HEK293 (cell line): ENCODE data around the gene CNTNAP5.

Experiments used
- CTCF ChIA-PET: fragments of 350-600 bp; formaldehyde crosslinking; extraction: SDS; loops from one replicate; lab custom pipeline; 2021; ENCODE audit warnings: antibody characterized with exemption; lab: Yijun Ruan, JAX
- POLR2A ChIA-PET: fragments of 300-600 bp; formaldehyde crosslinking; extraction: SDS; loops from one replicate; lab custom pipeline; 2020; ENCODE audit warnings: antibody characterized with exemption, inconsistent platforms; lab: Yijun Ruan, JAX
- H3K27ac ChIP-seq: fragments of 200-500 bp; sonication (Bioruptor generic); 2 replicates; pipeline ENCODE4 v1.5.1; 2014; ENCODE audit warnings: low read depth, low read length, control low read depth, inconsistent platforms; ENCODE audit errors: extremely low read depth
- H3K36me3 ChIP-seq, 2 experiments: fragments of 200-500 bp in 1 of 2; sonication (Bioruptor generic) in 1 of 2; 1 replicate in 1 of 2; 2 replicates in 1 of 2; pipeline ENCODE4 v1.5.1; 2014 to 2017; ENCODE audit warnings: inconsistent platforms in 2 of 2, low read length in 2 of 2; ENCODE audit not compliant: control insufficient read depth in 2 of 2, insufficient read depth in 1 of 2
- H3K4me1 ChIP-seq: fragments of 200-500 bp; sonication (Bioruptor generic); 2 replicates; pipeline ENCODE4 v1.5.1; 2014; ENCODE audit warnings: mild to moderate bottlenecking, low read length, inconsistent platforms; ENCODE audit not compliant: control insufficient read depth, insufficient read depth
- H3K4me3 ChIP-seq: 2 replicates; pipeline ENCODE4 v1.5.1; 2011; ENCODE audit warnings: low read depth, mild to moderate bottlenecking, control low read depth, low read length, moderate library complexity
- H3K9me3 ChIP-seq: fragments of 200-500 bp; sonication (Bioruptor generic); 2 replicates; pipeline ENCODE4 v1.5.1; 2014; ENCODE audit warnings: low read depth, low read length, inconsistent platforms; ENCODE audit not compliant: control insufficient read depth, insufficient read depth
- HOXA7 ChIP-seq: sonication (generic); formaldehyde crosslinking; IDR thresholded peaks from 2 replicates; pipeline ENCODE4 v1.8.1; 2022; ENCODE audit warnings: missing genetic modification reagents, borderline replicate concordance
- IKZF3 ChIP-seq: fragments of 450-650 bp; IDR thresholded peaks from 2 replicates; pipeline ENCODE4 v1.5.0; 2018; ENCODE audit warnings: missing biosample characterization, mild to moderate bottlenecking, missing genetic modification characterization, moderate library complexity
- SETDB1 ChIP-seq: IDR thresholded peaks from one replicate; pipeline ENCODE4 v1.6.1; 2017; ENCODE audit warnings: mild to moderate bottlenecking, low read length, moderate library complexity, mixed read lengths; ENCODE audit not compliant: insufficient read length
- TRIM28 ChIP-seq: IDR thresholded peaks from 2 replicates; pipeline ENCODE4 v1.6.1; 2011; ENCODE audit warnings: low read length, control low read depth, borderline replicate concordance
- WT1 ChIP-seq: fragments of 450-650 bp; formaldehyde crosslinking; IDR thresholded peaks from 2 replicates; pipeline ENCODE4 v1.5.1; 2016; ENCODE audit warnings: missing biosample characterization, missing genetic modification characterization
- ZBTB1 ChIP-seq: fragments of 450-650 bp; formaldehyde crosslinking; IDR thresholded peaks from 2 replicates; pipeline ENCODE4 v1.5.1; 2016; ENCODE audit warnings: missing biosample characterization, missing genetic modification characterization
- ZBTB20 ChIP-seq: fragments of 450-650 bp; formaldehyde crosslinking; IDR thresholded peaks from 2 replicates; pipeline ENCODE4 v1.5.1; 2016; ENCODE audit warnings: missing biosample characterization, missing genetic modification characterization
- ZFP3 ChIP-seq: fragments of 450-650 bp; formaldehyde crosslinking; IDR thresholded peaks from 2 replicates; pipeline ENCODE4 v1.5.1; 2016; ENCODE audit warnings: low read depth, missing biosample characterization, missing genetic modification characterization
- ZNF112 ChIP-seq: fragments of 450-650 bp; formaldehyde crosslinking; IDR thresholded peaks from 2 replicates; pipeline ENCODE4 v1.5.0; 2017; ENCODE audit warnings: missing biosample characterization, missing genetic modification characterization
- ZNF138 ChIP-seq: fragments of 450-650 bp; formaldehyde crosslinking; IDR thresholded peaks from 2 replicates; pipeline ENCODE4 v1.5.1; 2016; ENCODE audit warnings: missing biosample characterization, missing genetic modification characterization, borderline replicate concordance
- ZNF146 ChIP-seq: fragments of 450-650 bp; formaldehyde crosslinking; IDR thresholded peaks from 2 replicates; pipeline ENCODE4 v1.5.1; 2016; ENCODE audit warnings: missing biosample characterization, missing genetic modification characterization
- ZNF155 ChIP-seq: fragments of 450-650 bp; formaldehyde crosslinking; IDR thresholded peaks from 2 replicates; pipeline ENCODE4 v1.5.1; 2016; ENCODE audit warnings: missing biosample characterization, missing genetic modification characterization
- ZNF16 ChIP-seq: fragments of 450-650 bp; formaldehyde crosslinking; IDR thresholded peaks from 2 replicates; pipeline ENCODE4 v1.5.1; 2016; ENCODE audit warnings: low read depth, missing biosample characterization, missing genetic modification characterization
- ZNF169 ChIP-seq: fragments of 450-650 bp; formaldehyde crosslinking; IDR thresholded peaks from 2 replicates; pipeline ENCODE4 v1.5.1; 2016; ENCODE audit warnings: missing biosample characterization, missing genetic modification characterization
- ZNF174 ChIP-seq: fragments of 450-650 bp; formaldehyde crosslinking; IDR thresholded peaks from 2 replicates; pipeline ENCODE4 v1.5.0; 2017; ENCODE audit warnings: missing biosample characterization, mild to moderate bottlenecking, missing genetic modification characterization
- ZNF24 ChIP-seq: fragments of 450-650 bp; formaldehyde crosslinking; IDR thresholded peaks from 2 replicates; pipeline ENCODE4 v1.5.1; 2016; ENCODE audit warnings: missing biosample characterization, missing genetic modification characterization
- ZNF266 ChIP-seq: fragments of 450-650 bp; formaldehyde crosslinking; IDR thresholded peaks from 2 replicates; pipeline ENCODE4 v1.5.1; 2016; ENCODE audit warnings: missing biosample characterization, missing genetic modification characterization, low read depth
- ZNF404 ChIP-seq: fragments of 450-650 bp; formaldehyde crosslinking; IDR thresholded peaks from 2 replicates; pipeline ENCODE4 v1.5.1; 2017; ENCODE audit warnings: missing biosample characterization, missing genetic modification characterization
- ZNF529 ChIP-seq: fragments of 450-650 bp; formaldehyde crosslinking; IDR thresholded peaks from 2 replicates; pipeline ENCODE4 v1.5.1; 2017; ENCODE audit warnings: missing genetic modification characterization, missing biosample characterization; ENCODE audit not compliant: insufficient replicate concordance
- ZNF530 ChIP-seq: fragments of 450-650 bp; formaldehyde crosslinking; IDR thresholded peaks from 2 replicates; pipeline ENCODE4 v1.5.1; 2016; ENCODE audit warnings: low read depth, missing biosample characterization, missing genetic modification characterization
- ZNF571 ChIP-seq: fragments of 450-650 bp; formaldehyde crosslinking; IDR thresholded peaks from 2 replicates; pipeline ENCODE4 v1.5.0; 2017; ENCODE audit warnings: missing biosample characterization, missing genetic modification characterization
- ZNF623 ChIP-seq: fragments of 450-650 bp; formaldehyde crosslinking; IDR thresholded peaks from 2 replicates; pipeline ENCODE4 v1.5.1; 2016; ENCODE audit warnings: missing biosample characterization, missing genetic modification characterization
- ZNF624 ChIP-seq: fragments of 450-650 bp; formaldehyde crosslinking; IDR thresholded peaks from 2 replicates; pipeline ENCODE4 v1.5.1; 2017; ENCODE audit warnings: missing biosample characterization, missing genetic modification characterization
- ZNF654 ChIP-seq: fragments of 450-650 bp; formaldehyde crosslinking; IDR thresholded peaks from 2 replicates; pipeline ENCODE4 v1.5.1; 2016; ENCODE audit warnings: low read depth, missing biosample characterization, missing genetic modification characterization
- ZNF837 ChIP-seq: fragments of 450-650 bp; formaldehyde crosslinking; IDR thresholded peaks from 2 replicates; pipeline ENCODE4 v1.5.1; 2016; ENCODE audit warnings: missing biosample characterization, missing genetic modification characterization
- ZSCAN23 ChIP-seq: fragments of 450-650 bp; formaldehyde crosslinking; IDR thresholded peaks from 2 replicates; pipeline ENCODE4 v1.5.1; 2016; ENCODE audit warnings: missing biosample characterization, missing genetic modification characterization
- ZSCAN30 ChIP-seq: fragments of 450-650 bp; IDR thresholded peaks from 2 replicates; pipeline ENCODE4 v1.5.1; 2018; ENCODE audit warnings: missing biosample characterization, mild to moderate bottlenecking, missing genetic modification characterization, moderate library complexity
- ZXDB ChIP-seq: fragments of 450-650 bp; formaldehyde crosslinking; IDR thresholded peaks from 2 replicates; pipeline ENCODE4 v1.5.1; 2016; ENCODE audit warnings: missing biosample characterization, missing genetic modification characterization
- TF ChIP-seq, protein P1 (sequence below): fragments of 450-650 bp; formaldehyde crosslinking; optimal IDR thresholded peaks from 2 replicates; pipeline ENCODE3; 2016; ENCODE audit warnings: missing biosample characterization, mild to moderate bottlenecking, missing genetic modification characterization
- TF ChIP-seq, protein P2 (sequence below): fragments of 450-650 bp; formaldehyde crosslinking; IDR thresholded peaks from 2 replicates; pipeline ENCODE4 v1.5.1; 2017; ENCODE audit warnings: missing biosample characterization, missing genetic modification characterization
- TF ChIP-seq, protein P3 (sequence below): fragments of 450-650 bp; formaldehyde crosslinking; IDR thresholded peaks from 2 replicates; pipeline ENCODE4 v1.5.1; 2017; ENCODE audit warnings: missing biosample characterization, missing genetic modification characterization
- TF ChIP-seq, protein P4 (sequence below): fragments of 450-650 bp; formaldehyde crosslinking; IDR thresholded peaks from 2 replicates; pipeline ENCODE4 v1.5.1; 2016; ENCODE audit warnings: missing biosample characterization, missing genetic modification characterization

The CNTNAP5 gene

DNA sequence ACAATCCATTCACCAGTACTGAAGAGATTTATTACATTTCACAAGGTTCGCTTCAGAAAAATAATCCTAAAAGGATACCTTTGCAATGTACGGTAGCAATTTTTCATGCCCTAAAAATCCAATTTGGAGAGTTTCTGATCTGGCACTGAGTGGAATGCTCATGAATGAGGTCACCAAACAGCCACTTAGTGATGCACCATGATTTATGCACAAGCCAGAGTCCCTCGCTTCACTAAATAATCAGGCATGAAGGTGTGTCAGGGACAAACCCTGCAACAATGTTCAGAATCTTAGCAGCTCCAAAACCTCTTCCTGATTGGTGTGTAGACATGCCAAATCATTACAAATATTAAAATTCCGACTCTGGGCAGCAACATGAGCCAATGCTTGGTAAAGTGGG is 221.1 kb downstream of the CNTNAP5 start:
- no peak overlapping the region for H3K27ac ChIP-seq

DNA sequence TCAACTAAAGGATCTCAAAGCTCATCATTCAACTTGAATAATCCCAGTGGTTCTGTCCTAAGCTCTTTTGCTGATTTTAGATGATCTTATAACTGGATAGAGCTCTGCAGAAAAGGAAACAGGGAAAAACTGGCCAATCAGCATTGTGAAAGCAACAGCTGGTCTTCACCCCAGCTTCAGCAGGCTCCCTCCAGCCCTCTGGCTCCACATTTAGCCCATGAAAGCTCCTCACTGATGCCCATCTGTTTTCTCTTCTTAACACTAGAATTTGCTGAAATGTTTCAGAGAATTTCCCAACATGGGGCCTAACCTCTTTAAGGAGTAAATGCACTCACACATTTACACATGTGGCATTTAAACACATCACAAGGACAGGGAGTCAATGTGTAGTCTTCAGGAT is 223.3 kb downstream of the CNTNAP5 start:
- Histone ChIP-seq H3K27ac (no peak overlapping the region), H3K9me3 (no peaks in the 10 kb centered on the region), H3K4me3 (no peak overlapping the region), H3K4me1 (no peaks in the 10 kb centered on the region), H3K36me3 (no peaks in the 10 kb centered on the region)
- CTCF ChIA-PET: no interaction called here
- POLR2A ChIA-PET: no interaction called here
- TF ChIP-seq ZNF837: no peak
- TF ChIP-seq ZBTB1 (tag by site-specific recombination): no peak
- no peak for TF ChIP-seq ZNF529 (tag by site-specific recombination)
- TF ChIP-seq IKZF3: no peak
- TF ChIP-seq ZNF624 (tag by site-specific recombination): no peak
- no peak for TF ChIP-seq ZNF571 (tag by site-specific recombination)
- no peak for TF ChIP-seq ZNF155 (tag by site-specific recombination)
- no peak for TF ChIP-seq WT1 (tag by site-specific recombination)
- no peak for TF ChIP-seq HOXA7 (CRISPR knock-in tag)
- no peak for TF ChIP-seq ZSCAN23
- TF ChIP-seq ZNF174 (tag by site-specific recombination): no peak
- TF ChIP-seq, protein P1, sequence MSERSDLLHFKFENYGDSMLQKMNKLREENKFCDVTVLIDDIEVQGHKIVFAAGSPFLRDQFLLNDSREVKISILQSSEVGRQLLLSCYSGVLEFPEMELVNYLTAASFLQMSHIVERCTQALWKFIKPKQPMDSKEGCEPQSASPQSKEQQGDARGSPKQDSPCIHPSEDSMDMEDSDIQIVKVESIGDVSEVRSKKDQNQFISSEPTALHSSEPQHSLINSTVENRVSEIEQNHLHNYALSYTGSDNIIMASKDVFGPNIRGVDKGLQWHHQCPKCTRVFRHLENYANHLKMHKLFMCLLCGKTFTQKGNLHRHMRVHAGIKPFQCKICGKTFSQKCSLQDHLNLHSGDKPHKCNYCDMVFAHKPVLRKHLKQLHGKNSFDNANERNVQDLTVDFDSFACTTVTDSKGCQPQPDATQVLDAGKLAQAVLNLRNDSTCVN: no peak
- TF ChIP-seq ZNF138 (tag by site-specific recombination): no peak
- TF ChIP-seq ZNF112: no peak
- no peak for TF ChIP-seq ZNF24 (tag by site-specific recombination)
- no peak for TF ChIP-seq SETDB1
- TF ChIP-seq ZNF146 (tag by site-specific recombination): no peak
- no peak for TF ChIP-seq ZNF169 (tag by site-specific recombination)

More for the DNA sequence above, 221.1 kb downstream of the CNTNAP5 start:
- no peaks in the 10 kb centered on the region for H3K36me3 ChIP-seq
- no peaks in the 10 kb centered on the region for H3K9me3 ChIP-seq
- ChIA-PET POLR2A (no interaction called here), CTCF (no interaction called here)
- TF ChIP-seq ZNF266 (tag by site-specific recombination) (no peak), ZNF654 (tag by site-specific recombination) (no peak), ZNF530 (tag by site-specific recombination) (no peak), ZFP3 (no peak), ZNF623 (no peak), ZNF404 (tag by site-specific recombination) (no peak), TRIM28 (no peak), ZNF16 (tag by site-specific recombination) (no peak), ZXDB (tag by site-specific recombination) (no peak), ZNF138 (tag by site-specific recombination) (no peak), ZSCAN30 (tag by site-specific recombination) (no peak), ZBTB20 (tag by site-specific recombination) (no peak)
- TF ChIP-seq, protein P2, sequence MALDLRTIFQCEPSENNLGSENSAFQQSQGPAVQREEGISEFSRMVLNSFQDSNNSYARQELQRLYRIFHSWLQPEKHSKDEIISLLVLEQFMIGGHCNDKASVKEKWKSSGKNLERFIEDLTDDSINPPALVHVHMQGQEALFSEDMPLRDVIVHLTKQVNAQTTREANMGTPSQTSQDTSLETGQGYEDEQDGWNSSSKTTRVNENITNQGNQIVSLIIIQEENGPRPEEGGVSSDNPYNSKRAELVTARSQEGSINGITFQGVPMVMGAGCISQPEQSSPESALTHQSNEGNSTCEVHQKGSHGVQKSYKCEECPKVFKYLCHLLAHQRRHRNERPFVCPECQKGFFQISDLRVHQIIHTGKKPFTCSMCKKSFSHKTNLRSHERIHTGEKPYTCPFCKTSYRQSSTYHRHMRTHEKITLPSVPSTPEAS (tag by site-specific recombination): no peak
- TF ChIP-seq, protein P3, sequence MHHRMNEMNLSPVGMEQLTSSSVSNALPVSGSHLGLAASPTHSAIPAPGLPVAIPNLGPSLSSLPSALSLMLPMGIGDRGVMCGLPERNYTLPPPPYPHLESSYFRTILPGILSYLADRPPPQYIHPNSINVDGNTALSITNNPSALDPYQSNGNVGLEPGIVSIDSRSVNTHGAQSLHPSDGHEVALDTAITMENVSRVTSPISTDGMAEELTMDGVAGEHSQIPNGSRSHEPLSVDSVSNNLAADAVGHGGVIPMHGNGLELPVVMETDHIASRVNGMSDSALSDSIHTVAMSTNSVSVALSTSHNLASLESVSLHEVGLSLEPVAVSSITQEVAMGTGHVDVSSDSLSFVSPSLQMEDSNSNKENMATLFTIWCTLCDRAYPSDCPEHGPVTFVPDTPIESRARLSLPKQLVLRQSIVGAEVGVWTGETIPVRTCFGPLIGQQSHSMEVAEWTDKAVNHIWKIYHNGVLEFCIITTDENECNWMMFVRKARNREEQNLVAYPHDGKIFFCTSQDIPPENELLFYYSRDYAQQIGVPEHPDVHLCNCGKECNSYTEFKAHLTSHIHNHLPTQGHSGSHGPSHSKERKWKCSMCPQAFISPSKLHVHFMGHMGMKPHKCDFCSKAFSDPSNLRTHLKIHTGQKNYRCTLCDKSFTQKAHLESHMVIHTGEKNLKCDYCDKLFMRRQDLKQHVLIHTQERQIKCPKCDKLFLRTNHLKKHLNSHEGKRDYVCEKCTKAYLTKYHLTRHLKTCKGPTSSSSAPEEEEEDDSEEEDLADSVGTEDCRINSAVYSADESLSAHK (tag by site-specific recombination): no peak
- TF ChIP-seq, protein P4, sequence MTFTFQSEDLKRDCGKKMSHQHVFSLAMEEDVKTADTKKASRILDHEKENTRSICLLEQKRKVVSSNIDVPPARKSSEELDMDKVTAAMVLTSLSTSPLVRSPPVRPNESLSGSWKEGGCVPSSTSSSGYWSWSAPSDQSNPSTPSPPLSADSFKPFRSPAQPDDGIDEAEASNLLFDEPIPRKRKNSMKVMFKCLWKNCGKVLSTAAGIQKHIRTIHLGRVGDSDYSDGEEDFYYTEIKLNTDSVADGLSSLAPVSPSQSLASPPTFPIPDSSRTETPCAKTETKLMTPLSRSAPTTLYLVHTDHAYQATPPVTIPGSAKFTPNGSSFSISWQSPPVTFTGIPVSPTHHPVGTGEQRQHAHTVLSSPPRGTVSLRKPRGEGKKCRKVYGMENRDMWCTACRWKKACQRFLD (tag by site-specific recombination): no peak
- H3K4me1 ChIP-seq: no peaks in the 10 kb centered on the region
- H3K4me3 ChIP-seq: no peak overlapping the region
